Ishikawa (cell line): ENCODE measurements around the gene RGL3.

Source experiments
- CEBPB ChIP-seq: IDR thresholded peaks from 2 replicates; pipeline ENCODE4 v1.6.1; 2012
- CREB1 ChIP-seq: IDR thresholded peaks from 2 replicates; pipeline ENCODE4 v1.6.1; 2012; ENCODE audit warnings: low read depth
- EGR1 ChIP-seq: IDR thresholded peaks from 2 replicates; pipeline ENCODE4 v1.6.1; 2012
- EP300 ChIP-seq: IDR thresholded peaks from 2 replicates; pipeline ENCODE4 v1.6.1; 2012; ENCODE audit warnings: borderline replicate concordance
- FOXM1 ChIP-seq: IDR thresholded peaks from 2 replicates; pipeline ENCODE4 v1.6.1; 2012; ENCODE audit warnings: low read depth, borderline replicate concordance
- MAX ChIP-seq: IDR thresholded peaks from 2 replicates; pipeline ENCODE4 v1.6.1; 2012
- NFIC ChIP-seq: IDR thresholded peaks from 2 replicates; pipeline ENCODE4 v1.6.1; 2012
- RAD21 ChIP-seq: IDR thresholded peaks from 2 replicates; pipeline ENCODE4 v1.6.1; 2012; ENCODE audit warnings: low read depth
- REST ChIP-seq: IDR thresholded peaks from 2 replicates; pipeline ENCODE4 v1.6.1; 2012; ENCODE audit warnings: low read depth, mild to moderate bottlenecking
- TAF1 ChIP-seq: IDR thresholded peaks from 2 replicates; pipeline ENCODE4 v1.6.1; 2012; ENCODE audit warnings: low read depth, mild to moderate bottlenecking
- TCF12 ChIP-seq: IDR thresholded peaks from 2 replicates; pipeline ENCODE4 v1.6.1; 2012; ENCODE audit warnings: low read depth
- TEAD4 ChIP-seq: IDR thresholded peaks from 2 replicates; pipeline ENCODE4 v1.6.1; 2012
- USF1 ChIP-seq: IDR thresholded peaks from 2 replicates; pipeline ENCODE4 v1.6.1; 2012
- YY1 ChIP-seq: IDR thresholded peaks from 2 replicates; pipeline ENCODE4 v1.6.1; 2012; ENCODE audit warnings: low read depth
- ZBTB7A ChIP-seq: IDR thresholded peaks from 2 replicates; pipeline ENCODE4 v1.6.1; 2012; ENCODE audit warnings: low read depth

The RGL3 gene

DNA sequence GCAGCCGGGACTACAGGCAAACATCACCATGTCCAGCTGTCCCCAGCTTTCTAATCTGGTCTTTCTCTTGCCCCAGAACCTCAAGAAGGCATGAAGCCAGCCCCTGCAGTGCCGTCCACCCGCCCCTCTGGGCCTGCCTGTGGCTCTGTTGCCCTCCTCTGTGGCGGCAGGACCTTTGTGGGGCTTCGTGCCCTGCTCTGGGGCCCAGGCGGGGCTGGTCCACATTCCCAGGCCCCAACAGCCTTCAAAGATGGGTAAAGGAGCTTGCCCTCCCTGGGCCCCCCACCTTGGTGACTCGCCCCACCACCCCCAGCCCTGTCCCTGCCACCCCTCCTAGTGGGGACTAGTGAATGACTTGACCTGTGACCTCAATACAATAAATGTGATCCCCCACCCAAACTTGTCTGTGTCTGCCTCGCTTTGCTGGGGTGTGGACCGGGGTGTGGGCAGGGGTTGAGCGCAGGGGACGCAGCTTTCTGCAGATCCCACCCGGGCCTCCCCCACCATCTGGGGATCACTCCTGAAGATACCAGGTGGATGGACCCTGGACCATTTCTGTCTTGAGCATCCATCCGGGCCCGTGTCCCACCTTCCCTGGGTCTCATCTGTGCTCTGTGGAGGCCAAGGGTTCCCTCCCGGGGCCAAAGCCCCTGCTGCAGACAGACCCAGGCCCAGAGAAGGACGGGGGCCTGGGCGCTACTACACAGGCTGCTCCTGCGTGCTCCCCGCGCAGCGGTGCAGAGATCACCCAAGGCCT is 31.6 kb upstream of the RGL3 start:
- no peak for TF ChIP-seq CEBPB
- no peak for TF ChIP-seq USF1
- no peak for TF ChIP-seq EP300
- no peak for TF ChIP-seq NFIC
- TF ChIP-seq TEAD4, result no peak

- TF ChIP-seq MAX (no peak), FOXM1 (no peak), USF1 (no peak), YY1 (no peak), EGR1 (no peak), REST (no peak), TAF1 (no peak), EP300 (no peak), NFIC (no peak), CEBPB (no peak), RAD21 (no peak), CREB1 (no peak), TEAD4 (no peak), ZBTB7A (no peak), TCF12 (no peak)
Measured at GRCh38 chr19:11448923-11449554, 29.9 kb upstream of the RGL3 start.

DNA sequence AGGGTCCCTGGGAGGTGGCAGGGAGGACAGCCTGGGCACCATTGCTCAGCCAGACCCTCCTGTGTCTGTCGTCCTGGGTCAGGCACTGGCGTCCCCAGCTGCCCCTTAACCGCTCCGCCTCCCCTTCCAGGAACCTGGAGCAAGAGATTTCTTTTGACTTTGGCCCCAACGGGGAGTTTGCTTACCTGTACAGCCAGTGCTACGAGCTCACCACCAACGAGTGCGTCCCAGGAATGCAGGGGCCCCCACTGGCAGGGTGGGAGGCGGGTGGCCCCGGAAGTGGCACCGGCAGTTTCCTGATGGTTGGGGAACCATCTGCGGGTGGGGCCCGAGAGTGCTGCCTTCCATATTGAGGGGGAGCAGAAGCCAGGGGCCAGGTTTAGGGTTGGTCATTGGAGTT is 29.3 kb upstream of the RGL3 start:
- no peak for TF ChIP-seq CREB1
- no peak for TF ChIP-seq CEBPB
- no peak for TF ChIP-seq TEAD4
- no peak for TF ChIP-seq MAX
- no peak for TF ChIP-seq TCF12
- no peak for TF ChIP-seq FOXM1
- no peak for TF ChIP-seq RAD21

DNA sequence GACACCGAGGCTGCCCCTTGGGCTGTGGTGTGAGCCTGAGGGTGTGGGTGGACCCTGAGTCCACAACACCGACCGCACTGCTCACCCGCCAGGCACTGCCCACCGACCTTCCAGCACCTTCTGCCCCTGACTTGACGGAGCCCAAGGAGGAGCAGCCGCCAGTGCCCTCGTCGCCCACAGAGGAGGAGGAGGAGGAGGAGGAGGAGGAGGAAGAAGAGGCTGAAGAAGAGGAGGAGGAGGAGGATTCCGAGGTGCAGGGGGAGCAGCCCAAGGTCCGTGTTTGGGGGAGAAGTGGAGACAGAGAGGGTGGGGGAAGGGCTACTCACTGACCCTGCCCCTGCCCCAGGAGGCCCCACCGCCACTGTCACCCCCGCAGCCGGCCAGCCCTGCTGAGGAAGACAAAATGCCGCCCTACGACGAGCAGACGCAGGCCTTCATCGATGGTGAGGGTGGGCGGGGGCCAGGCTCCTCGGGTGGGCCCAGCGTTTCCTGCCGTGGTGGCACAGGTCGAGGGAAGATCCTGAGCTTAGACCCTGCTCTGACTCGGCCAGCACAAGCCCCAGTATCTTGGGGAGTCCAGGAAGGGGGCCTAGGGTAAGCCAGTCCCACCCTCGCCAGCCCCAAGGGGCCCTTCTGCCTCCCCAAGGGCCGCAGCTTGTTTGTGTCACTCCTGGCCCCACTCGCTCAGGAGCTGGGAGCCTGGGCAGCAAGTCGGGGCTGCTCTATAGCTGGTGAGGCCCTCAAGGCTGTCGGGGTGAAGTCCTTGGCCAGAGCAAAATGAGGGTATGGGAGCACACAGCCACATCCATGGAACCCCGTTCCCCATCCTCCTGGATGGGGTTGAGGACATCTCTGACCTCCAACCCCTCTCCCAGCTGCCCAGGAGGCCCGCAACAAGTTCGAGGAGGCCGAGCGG is 28.5 kb upstream of the RGL3 start:
- no peak for TF ChIP-seq USF1

DNA sequence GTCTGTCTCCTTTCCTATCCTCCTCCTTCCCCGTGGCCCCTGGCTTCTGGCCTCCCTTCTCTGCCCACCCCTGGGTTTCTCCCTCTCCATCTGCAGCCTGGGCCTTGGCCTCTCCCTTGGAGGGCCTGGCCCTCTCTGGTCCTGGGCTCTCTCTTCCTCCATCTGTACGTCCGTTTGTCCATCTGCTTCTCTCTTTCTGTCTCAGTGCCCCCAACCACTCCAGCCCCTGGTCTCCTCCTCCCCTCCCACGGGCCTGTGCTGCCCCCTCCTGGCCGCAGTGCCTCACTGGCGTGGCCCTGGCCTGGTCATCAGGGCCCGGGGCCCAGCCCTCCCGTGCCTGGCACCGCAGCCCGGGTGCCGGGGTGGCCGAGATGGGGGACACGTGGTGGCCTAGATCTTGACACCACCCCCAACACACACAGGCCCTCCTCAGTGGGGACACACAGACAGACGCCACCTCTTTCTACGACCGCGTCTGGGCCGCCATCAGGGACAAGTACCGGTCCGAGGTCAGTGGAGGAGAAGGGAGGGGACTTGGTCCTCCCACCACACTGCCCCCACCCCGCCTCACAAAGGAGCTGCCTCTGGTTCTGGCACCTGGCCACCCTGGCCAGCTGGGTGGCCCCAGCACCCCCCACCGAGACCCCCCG is 27.7 kb upstream of the RGL3 start:
- TF ChIP-seq RAD21 (peak; percentile 71), EGR1 (no peak)

- TF ChIP-seq CREB1 (no peak), MAX (no peak), CEBPB (no peak), TCF12 (no peak), REST (no peak), USF1 (no peak), FOXM1 (no peak), NFIC (no peak), ZBTB7A (no peak), EP300 (no peak), EGR1 (no peak), TEAD4 (no peak), YY1 (no peak), TAF1 (no peak), RAD21 (no peak)
Measured at GRCh38 chr19:11446271-11446651, 27.1 kb upstream of the RGL3 start.
